Measurements from ENCODE around the gene E2F2.
"Not testable (repeated sequence)": the region's sequence is repeated elsewhere in the genome, so short reads cannot be mapped to it uniquely, and the experiment has no call there.

The E2F2 gene

DNA sequence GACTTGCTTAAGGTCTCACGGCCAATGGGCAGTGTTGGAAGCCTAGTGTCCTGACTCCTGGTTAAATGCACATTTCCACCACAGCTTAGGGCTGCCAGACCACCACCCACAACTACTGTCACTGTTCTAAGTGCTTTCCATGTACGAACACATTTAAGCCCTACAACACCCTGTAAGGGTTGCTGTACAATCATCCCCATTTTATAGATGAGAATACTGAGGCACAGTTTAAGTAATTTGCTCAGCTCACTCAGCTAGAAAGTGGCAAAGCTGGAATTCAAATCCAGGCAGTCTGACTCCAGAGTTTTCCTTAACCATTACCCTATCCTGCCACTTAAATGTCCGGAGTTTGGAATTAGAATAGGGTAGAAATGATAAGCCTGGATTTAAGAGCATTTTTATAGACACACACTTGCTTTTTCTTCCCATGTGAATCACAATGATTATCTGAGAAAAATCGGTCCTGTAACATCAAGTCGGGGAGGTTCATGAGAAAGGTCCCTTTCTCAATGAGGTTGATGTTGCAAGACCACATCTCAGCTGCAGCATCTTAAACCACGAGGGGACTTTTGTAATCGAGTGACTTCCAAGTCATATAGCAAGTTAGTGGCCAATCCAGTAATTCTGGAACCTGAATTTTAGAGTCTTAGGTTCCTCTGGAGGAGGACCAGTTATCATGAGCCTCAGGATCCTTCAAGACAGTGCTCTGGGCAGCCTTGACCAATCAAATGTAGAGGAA is 8.6 kb downstream of the E2F2 start:
- peak; percentile 76 for DNase-seq

DNA sequence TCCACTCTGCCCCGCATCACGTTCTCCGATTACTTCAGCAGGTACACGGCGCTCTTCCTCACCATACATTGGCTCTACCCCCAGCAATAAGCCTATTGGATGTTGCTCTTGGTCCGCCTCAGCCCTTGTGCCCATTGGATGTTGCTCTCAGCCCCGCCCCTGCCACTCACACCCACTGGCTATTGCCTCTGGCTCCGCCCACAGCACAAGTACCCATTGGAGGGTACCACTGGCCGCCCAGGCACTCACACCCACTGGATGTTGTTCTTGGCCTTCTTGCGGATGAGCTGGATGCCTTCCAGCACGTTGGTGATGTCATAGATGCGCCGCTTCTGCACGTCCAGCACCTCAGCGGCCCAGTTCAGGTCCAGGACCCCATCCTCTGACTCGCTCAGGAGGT is 9.4 kb downstream of the E2F2 start:
- peak; percentile 37 for DNase-seq

DNA sequence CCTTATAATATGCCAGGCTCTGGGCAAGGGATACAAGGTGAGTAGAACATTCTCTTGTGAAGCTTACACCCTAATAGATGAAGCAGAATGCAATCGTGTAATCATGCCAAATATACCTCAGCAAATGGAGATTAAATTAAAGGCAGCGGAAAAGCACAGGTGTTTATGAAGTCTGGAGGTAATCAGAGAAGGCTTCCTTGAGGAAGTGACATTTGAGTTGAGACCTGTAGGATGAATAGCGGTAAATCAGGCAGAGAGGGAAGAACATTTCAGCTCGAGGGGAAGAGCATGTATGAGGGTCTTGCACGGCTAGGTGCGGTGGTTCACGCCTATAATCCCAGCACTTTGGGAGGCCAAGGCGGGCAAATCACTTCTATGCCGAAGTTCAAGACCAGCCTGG is 13.5 kb downstream of the E2F2 start:
- no peak for DNase-seq

DNA sequence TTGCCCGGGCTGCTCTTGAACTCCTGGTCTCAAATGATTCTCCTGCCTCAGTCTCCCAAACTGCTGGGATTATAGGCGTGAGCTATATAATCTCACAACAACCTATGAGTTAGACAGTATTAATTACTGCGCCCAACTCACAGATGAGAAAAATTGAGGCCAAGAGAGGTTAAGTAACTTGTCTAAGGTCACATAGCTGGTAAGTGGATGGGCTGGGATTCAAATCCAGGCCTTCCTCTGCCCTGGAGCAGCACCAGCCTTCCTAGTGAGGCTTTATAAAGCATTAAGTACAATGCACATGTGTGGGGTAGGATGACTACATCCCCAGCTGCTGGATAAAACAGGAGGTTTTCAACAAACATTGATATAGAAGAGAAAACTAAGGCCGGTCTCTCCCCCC is 15.1 kb downstream of the E2F2 start:
- DNase-seq: no peak

DNA sequence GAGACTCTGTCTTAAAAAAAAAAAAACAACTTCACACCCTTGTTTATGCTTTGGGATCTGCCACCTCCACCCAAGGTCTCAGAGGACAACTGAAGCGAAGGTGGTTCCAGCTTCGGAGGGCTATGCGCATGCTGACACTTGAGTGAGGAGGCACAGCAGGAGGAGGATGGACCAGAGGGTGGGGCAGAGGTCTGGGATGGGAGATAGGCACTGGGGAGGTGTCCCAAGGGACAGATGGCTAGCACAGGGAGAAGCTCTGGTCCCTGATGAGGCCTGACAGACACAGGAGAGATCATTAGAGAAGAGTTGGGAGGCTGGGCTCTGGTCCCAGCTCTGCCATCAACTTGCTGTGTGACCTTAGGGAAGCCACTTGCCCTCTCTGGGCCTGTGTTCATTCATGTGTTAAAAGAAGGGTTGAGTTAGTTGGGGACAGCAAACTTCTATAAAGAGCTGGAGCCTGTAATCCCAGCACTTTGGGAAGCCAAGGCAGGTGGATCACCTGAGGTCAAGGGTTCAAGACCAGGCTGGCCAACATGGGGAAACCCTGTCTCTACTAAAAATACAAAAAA is 16.8 kb downstream of the E2F2 start:
- peak; percentile 63 for DNase-seq

DNA sequence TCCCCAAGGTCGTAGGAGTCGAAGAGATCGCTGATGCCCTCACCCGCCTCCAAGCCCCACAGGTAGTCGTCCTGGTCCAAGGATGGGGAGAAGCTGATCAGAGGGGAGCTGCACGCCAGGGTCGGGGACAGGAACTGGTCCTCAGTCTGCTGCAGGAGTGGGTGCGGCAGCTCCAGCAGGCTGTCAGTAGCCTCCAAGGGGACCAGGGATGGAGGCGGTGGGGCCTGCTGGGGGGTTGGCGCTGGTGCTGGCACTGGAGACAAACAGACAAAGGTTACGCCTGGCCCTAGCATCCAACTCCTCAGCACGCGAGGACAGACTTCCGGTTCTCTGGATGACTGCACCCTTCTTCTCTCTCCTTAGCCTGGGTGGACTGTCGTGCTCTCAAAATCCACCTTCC is 21.1 kb downstream of the E2F2 start:
- DNase-seq: no peak

DNA sequence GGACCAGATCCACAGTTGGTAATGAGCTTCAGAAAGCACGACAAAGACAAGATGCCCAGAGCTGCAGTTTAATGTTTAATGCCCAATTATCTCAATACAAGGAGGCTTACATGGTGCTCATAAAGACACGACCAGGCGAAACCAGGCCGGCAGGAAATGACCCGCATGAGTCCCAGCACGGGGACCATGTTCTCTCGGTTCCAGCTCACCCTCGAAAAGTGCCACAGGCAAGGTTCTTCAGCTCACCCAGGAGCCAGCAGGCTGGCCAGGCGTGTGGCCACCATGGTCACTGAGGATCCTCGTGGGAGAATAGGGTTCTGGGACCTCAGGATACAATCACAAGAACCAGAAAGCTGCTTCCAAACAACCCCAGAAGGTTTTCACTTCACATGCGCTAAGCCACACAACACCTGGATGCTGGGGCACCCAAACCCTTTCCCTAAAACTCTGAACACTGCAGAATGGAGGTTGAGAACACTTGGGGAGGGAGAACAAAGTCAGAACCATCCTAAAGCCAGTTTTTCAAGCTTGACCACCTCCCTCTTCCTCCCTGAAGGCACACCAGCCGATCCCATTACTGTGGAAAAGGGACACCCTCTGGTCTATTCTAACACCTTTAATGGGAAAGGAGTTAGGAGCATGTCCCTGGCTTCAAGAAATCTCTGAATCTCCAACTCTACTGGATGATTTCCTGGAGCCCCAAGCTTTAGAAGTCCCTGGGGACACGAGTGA is 24.5 kb downstream of the E2F2 start:
- DNase-seq: no peak

DNA sequence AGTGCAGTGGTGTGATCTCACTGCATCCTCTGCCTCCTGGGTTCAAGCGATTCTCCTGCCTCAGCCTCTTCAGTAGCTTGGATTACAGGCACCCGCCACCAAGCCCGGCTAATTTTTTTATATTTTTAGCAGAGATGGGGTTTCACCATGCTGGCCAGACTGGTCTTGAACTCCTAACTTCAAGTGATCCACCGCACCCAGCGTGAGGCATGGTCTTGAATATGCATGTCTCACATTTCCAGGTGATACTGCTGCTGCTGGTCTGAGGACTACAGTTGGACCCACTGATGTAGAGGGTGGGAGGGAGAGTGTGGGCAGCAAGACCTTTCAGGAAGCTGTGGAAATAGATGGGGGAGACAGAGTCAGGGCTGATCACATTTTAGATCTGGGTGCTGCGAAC is 25.2 kb downstream of the E2F2 start:
- no peak for DNase-seq

DNA sequence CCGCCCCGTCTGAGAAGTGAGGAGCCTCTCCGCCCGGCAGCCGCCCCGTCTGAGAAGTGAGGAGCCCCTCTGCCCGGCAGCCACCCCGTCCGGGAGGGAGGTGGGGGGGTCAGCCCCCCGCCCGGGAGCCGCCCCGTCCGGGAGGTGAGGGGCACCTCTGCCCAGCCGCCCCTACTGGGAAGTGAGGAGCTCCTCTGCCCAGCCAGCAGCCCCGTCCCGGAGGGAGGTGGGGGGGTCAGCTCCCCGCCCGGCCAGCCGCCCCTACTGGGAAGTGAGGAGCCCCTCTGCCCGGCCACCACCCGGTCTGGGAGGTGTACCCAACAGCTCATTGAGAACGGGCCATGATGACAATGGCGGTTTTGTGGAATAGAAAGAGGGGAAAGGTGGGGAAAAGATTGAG is 26.9 kb downstream of the E2F2 start:
- not testable (repeated sequence) for DNase-seq

DNA sequence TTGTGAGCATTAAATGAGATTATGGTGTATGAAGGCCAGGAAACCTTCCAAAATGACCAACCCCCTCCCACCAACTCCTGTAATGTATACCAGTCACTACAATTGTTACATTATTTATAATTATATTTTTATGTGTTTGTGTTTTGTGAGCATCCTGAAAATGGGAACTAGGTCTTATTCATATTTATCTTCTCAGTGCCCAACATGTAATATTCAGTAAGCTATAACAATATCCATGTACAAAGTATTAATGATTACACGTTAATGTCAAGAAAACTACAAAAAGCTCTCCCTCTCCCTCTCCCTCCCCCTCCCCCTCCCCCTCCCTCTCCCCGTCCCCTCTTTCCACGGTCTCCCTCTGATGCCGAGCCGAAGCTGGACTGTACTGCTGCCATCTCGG is 28.1 kb downstream of the E2F2 start:
- DNase-seq: no peak

DNA sequence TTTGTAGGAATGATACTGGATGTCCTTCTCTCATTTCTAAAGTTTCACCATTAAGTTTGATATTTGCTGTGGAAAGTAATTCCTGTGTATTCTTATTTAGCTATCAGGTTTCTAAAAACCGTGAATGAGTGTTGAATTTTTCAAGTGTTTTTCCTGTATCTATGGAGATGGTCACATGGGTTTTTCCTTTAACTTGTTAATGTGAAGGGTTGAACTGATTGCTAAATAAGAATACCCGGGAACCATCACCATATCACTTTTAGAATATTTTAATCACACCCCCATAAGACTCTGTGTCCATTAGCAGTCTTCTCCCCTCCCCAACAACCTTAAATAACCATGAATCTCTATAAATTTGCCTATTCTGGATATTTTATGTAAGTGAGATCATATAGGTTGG is 30.6 kb downstream of the E2F2 start:
- DNase-seq: no peak

DNA sequence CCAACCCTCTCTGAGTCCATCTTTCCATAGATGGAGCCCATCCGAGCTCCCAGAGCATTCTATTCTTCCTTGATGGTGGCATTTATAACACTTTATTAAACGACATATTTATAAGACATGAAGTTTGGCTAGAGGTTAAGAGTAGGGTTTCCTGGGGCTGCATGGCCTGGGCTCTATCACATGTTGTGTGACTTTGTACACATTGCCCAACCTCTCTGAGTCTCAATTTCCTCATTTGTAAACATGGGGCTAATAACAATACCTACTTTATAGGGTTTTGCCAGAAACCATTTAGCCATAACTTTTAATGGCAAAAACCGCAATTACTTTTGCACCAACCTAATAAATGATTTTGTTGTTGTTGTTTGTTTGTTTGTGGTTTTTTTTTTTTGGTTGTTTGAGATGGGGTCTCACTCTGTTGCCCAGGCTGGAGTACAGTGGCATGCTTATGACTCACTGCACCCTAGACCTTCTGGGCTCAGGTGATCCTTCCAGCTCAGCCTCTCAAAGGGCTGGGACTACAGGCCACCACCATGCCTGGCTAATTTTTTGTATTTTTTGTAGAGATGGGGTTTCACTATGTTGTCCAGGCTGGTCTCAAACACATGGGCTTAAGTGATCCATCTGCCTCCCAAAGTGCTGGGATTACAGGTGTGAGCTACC is 33.1 kb downstream of the E2F2 start:
- peak; percentile 25 for DNase-seq

DNA sequence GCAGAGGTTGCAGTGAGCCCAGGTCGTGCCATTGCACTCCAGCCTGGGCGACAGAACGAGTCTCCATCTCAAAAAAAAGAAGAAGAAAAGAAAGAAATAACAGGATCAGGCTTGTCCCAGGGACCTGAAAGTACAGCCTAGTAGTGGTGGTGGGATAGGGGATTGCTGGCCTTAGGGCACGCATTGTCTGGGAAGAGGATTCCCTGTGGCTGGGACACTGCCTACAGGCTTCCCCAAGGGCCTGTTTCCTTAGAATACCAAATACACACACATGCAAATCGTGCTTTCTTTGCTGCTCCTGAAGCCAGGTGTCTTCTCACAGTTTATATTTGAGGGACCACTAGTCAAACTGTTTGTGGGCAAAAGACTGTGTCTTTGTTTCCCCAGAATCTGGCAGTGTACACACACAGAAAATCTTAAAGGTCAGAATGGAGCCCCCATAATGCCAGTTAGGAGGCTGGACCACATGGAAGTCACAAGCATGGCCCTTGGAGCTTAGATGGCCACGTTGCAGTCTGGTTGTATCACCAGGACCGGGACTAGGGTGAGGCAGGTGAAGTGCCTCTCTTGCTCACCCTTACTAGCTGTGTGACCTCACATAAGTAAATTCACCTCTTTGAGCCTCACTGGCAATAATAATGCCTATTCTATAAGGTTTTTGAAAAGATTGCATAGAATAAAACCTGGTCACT is 34.4 kb downstream of the E2F2 start:
- no peak for DNase-seq

DNA sequence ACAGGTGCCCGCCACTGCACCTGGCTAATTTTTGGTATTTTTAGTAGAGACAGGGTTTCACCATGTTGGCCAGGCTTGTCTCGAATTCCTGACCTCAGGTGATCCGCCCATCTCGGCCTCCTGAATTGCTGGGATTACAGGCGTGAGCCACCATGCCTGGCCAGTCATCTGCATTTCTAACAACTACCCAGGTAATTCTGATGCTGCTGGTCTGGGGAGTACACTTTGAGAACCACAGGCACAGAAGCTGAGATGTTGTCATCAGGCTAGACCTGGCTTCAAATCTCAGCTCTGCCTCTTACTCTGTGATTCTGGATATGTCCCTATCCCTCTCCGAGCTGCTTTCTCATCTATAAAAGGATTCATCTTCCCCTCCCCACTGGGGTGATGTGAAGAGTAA is 36.2 kb downstream of the E2F2 start:
- not testable (repeated sequence) for DNase-seq

DNA sequence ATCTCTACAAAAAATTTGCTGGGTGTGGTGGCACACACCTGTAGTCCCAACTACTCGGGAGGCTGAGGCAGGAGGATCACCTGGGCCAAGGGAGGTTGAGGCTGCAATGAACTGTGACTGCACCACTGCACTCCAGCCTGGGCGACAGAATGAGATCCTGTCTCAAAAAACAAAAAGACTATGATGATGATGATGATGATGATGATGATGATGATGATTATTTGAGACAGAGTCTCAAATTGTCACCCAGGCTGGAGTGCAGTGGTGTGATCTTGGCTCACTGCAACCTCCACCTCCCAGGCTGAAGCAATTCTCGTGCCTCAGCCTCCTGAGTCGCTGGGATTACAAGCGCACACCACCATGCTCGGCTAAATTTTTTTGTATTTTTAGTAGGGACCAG is 38.3 kb downstream of the E2F2 start:
- not testable (repeated sequence) for DNase-seq

DNA sequence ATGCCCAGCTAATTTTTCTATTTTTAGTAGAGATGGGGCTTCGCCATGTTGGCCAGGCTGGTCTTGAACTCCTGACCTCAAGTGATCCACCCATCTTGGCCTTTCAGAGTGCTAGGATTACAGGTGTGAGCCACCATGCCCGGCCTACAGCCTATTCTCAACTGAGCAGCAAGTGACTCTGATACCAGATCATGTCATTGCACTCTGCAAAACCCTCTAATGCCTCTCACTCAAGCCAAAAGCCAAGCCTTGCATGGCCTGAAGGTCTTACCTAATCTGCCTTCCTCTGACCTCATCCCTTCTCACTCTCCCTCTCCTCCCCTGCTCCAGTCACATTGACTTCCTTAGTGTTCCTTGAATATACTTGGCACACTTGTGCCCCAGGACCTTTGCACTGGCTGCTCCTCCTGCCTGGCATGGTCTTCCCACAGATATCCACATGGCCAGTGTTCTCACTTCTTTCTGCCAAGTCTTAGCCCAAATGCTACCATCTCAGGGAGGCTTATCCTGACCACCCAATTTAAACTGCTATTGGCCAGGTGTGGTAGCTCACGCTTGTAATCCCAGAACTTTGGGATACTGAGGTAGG is 38.8 kb downstream of the E2F2 start:
- DNase-seq: no peak

DNA sequence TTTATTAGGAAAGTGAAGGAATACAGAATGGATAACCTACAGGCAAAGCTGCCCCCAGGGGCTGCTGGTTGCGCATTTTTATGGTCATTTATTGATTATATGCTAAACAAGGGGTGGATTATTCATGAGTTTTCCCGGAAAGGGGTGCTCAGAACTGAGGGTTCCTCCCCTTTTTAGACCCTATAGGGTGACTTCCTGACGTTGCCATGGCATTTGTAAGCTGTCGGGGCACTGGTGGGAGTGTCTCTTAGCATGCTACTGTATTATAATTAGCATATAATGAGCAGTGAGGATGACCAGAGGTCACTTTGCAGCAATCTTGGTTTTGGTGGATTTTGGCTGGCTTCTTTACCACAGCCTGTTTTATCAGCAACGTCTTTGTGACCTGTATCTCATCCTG is 41.2 kb downstream of the E2F2 start:
- no peak for DNase-seq

DNA sequence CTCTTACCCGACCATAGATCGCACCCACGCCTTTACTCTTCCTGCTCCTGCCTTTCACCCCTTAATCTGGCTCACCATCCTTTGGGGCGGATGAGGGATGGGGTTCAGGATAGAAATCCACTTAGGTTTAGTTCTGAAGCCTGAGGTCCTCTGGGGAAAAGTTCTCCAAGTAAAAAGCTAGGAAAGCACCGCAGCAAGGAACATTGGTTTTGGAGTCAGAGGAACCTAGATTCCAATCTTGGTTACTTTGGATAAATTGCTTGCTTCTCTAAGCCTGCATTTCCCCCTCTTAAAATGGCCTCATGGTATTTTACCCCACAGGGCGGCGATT is 46.1 kb downstream of the E2F2 start:
- no peak for DNase-seq

DNA sequence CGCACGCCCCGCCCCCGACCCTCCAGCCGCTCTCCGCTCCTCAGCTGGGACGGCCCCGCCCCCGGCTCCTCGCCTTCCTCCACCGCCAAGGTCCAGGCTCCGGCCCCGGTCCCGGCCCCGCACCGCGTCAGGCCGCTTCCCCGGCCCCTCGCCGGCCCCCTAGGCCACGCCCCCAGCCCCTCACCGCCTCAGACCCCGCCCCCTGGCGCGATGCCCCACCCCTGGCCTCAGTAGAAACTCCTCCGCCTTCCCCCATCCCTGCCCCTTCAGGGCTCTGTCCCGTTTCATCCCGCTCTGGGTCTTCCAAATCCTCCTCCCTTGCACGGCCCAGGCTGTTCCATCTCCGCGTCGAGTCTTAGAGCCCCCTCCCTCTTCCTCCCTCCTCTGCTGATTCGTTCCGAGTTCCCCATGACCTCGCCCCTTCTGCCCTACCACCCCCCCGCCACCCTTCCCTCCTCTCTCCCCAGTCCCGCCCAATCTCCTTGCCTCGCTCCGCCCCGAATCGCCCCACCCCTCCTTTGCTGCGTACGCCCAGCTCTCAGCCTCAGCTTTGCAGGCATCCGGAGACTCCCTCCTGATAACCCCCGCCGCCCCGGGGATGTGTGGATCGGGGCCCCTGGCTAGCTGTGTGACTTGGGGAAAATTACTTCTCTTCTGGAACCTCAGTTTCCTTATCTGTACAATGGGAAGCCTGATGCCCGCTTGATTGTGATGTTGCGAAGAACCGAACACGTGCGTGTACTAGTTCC is 46.6 kb downstream of the E2F2 start:
- DNase-seq: peak; percentile 95

DNA sequence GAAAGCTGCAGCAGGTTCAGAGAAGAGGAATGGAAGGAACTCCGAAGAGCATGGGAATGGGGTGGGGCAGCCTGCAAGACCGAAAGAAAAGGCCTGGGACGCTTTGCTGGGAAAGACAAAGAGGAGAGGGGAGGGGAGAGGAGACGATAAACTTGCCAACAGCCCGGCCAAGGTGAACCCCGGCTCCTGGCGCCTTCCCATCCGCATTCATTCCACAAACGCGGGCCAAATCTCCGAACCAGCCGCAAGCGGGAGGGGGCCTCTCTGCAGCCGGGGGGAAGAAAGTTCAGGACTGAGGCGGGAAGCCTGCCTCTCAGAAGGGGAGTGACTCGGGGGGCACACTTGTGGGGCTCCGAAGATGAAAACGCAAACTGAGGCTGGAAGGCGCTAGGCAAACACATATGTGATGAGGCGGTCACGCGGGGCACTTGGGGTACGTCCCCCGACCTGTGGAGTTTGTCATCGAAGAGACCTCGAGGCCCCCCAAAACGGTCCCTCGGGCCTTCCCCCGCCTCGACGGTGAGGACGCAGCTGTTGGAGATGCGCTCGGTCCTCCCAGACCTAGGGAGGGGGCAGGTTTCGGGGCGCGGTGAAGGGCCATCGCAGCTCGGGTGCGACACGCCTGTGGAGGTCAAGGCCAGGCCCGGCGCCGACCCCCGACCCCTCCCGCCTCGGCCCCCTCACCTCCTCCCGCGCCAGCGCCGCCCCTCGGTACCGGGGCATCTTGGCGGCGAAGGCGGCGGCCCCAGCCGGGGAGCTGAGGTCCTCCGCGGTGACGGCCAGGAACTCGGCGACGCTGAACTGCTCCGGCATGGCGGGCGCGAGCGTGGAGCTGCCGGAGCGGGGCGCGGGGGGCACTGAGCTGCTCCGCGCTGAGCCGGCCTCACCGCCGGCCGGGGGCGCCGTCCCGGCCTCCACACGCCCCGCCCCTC is 47.4 kb downstream of the E2F2 start, which contains the start of gene ASAP3:
TSS of gene ASAP3 (minus strand) at position 859 of the 932 bp plus-strand sequence. CDS start at position 813, 46 bp downstream.
- DNase-seq: no peak

DNA sequence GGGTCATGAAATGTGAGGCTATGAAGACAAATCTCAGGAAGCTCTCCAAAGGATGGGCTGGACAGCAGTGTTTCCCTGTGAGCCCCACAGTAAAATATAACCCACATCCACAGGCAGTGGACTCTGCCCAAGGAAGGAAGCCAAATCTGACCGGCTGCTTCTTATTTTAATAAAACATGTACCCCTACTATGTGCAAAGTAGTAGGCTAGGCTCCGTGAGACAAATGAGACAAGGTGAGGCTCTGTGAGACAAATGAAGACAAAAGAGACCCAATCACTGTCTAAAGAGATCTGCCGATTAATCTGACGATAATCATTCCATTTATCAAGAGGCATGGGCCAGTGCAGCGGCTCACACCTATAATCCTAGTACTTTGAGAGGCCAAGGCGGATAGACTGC is 49.1 kb downstream of the E2F2 start:
- DNase-seq: no peak
